Measurements from ENCODE around the gene TMEM201. TPM values are rescaled to one million over a fixed set of nuclear protein-coding genes. Genes with fewer than 3 reads are reported as not detected.

The TMEM201 gene
- total RNA-seq, 2 experiments from 2014 or later = 7.5 to 21.9 TPM

DNA sequence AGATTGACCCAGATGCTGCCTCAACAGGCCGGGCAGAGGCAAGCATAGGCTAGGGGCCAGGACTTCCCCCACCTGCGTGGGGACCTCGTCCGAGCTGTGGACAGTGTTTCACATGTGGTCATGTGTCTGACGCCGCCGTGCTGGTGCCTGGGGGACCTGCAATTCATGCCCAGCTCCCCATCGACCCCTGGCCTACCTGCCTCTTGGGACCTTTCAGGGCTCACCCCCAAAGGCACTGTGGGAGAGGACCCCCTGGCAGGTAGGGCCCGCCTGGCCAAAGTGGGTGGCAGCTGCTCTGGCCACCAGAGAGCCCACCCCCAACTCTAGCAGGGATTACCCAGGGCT, 4.4 kb downstream of the TMEM201 start:
- Histone ChIP-seq H3K4me1 (ENCODE audit: insufficient read depth, low read length, poor library complexity, severe bottlenecking) (peaks cover 43% of the 10 kb centered on the region), H2AFZ (ENCODE audit: low read length) (no peak overlapping the region), H3K4me2 (ENCODE audit: low read length) (peak overlapping the region; percentile 51), H3K27ac (ENCODE audit: low read depth, low read length, poor library complexity, severe bottlenecking) (peak overlapping the region; percentile 2), H3K4me3 (ENCODE audit: low read depth, low read length, poor library complexity, severe bottlenecking) (no peak overlapping the region), H3K9me2 (ENCODE audit: insufficient read depth, low read length) (no peaks in the 10 kb centered on the region), H3K36me3 (ENCODE audit: insufficient read depth, low read length) (peaks cover 13% of the 10 kb centered on the region; the same call in 1 of the 2 replicates), H3K9me3 (ENCODE audit: low read length) (no peaks in the 10 kb centered on the region), H4K20me1 (ENCODE audit: insufficient read depth, low read length) (peaks cover 19% of the 10 kb centered on the region), H3K79me2 (ENCODE audit: insufficient read depth, low read depth, low read length) (peaks cover 10% of the 10 kb centered on the region; the same call in 1 of the 2 replicates)
- TF ChIP-seq EZH2phosphoT487 (IDR thresholded peaks at IDR 0.05; ENCODE audit: borderline replicate concordance, low read depth, low read length) = no peak
- TF ChIP-seq, protein P1, sequence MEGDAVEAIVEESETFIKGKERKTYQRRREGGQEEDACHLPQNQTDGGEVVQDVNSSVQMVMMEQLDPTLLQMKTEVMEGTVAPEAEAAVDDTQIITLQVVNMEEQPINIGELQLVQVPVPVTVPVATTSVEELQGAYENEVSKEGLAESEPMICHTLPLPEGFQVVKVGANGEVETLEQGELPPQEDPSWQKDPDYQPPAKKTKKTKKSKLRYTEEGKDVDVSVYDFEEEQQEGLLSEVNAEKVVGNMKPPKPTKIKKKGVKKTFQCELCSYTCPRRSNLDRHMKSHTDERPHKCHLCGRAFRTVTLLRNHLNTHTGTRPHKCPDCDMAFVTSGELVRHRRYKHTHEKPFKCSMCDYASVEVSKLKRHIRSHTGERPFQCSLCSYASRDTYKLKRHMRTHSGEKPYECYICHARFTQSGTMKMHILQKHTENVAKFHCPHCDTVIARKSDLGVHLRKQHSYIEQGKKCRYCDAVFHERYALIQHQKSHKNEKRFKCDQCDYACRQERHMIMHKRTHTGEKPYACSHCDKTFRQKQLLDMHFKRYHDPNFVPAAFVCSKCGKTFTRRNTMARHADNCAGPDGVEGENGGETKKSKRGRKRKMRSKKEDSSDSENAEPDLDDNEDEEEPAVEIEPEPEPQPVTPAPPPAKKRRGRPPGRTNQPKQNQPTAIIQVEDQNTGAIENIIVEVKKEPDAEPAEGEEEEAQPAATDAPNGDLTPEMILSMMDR (conservative IDR thresholded peaks at IDR 0.05; ENCODE audit: low read length) = no peak
- BruUV-seq (replicated peaks) = no TSS peak
- ChIA-PET POLR2A (no interaction called here), CTCF (ENCODE audit: unreplicated experiment) (no interaction called here)
- DNase-seq (ENCODE audit: low spot score) = no peak
- intact Hi-C loops (cut with micrococcal nuclease; ENCODE audit: unreplicated experiment) = no loop called here

DNA sequence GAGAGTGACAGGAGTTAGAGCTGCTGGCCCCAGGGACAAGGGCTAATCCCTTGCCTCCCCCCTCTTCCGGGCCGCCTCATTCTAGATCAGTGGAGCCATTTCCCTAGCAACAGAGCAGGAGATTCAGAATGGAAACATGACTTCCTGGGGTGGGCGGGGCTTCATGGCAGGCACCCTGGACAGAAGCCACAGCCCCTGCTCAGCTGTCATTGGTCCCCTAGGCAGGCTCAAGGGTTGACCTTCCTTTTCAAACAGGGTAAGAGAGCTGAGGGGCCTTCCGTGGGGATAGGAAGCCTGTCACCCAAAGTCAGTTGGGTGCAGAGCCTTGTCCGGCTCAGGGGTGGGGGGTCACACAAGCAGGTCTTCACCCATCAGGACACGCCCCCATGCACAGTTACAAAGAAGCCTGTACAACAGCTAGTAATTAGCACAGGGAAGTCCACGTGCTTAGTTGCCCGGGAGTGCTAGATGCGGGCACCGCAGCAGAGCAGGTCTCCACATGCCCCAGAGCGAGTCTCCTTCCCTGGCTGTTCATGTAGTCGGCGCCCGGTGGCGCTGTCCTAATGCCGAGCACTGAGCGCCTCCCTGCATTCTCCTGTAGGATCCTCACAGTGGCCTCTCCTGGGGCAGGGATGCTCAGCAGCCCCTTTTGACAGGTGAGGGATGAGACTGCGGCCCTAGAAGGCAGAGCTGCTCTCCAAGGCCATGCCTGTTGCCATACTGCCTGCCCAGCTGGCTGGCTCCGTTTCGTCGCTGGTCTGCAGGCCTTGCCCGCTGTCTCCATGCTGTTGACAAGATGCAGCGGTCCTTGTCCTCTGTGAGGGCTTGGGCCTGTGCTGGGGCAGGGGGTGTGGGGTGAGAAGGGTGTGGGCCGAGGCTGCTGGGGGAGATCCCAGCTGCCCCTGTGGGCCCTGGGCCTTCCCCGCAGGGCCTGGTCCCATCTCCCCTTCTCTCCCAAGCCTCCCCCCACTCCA, 5.1 kb downstream of the TMEM201 start:
- H3K9me2 ChIP-seq (ENCODE audit: insufficient read depth, low read length) = no peaks in the 10 kb centered on the region
- H3K27ac ChIP-seq (ENCODE audit: low read depth, low read length, poor library complexity, severe bottlenecking) = peak overlapping the region; percentile 2
- TF ChIP-seq EZH2phosphoT487 (IDR thresholded peaks at IDR 0.05; ENCODE audit: borderline replicate concordance, low read depth, low read length) = no peak
- TF ChIP-seq, protein P1 (conservative IDR thresholded peaks at IDR 0.05; ENCODE audit: low read length) = no peak
- H3K4me1 ChIP-seq (ENCODE audit: insufficient read depth, low read length, poor library complexity, severe bottlenecking) = peaks cover 43% of the 10 kb centered on the region
- CTCF ChIA-PET (ENCODE audit: unreplicated experiment) = no interaction called here
- H3K4me3 ChIP-seq (ENCODE audit: low read depth, low read length, poor library complexity, severe bottlenecking) = no peak overlapping the region
- H3K36me3 ChIP-seq (ENCODE audit: insufficient read depth, low read length) = peaks cover 16% of the 10 kb centered on the region; the same call in 1 of the 2 replicates
- no peaks in the 10 kb centered on the region for H3K9me3 ChIP-seq (ENCODE audit: low read length)
- peaks cover 10% of the 10 kb centered on the region; the same call in 1 of the 2 replicates for H3K79me2 ChIP-seq (ENCODE audit: insufficient read depth, low read depth, low read length)
- no peak overlapping the region for H2AFZ ChIP-seq (ENCODE audit: low read length)
- BruUV-seq (replicated peaks) = no TSS peak
- POLR2A ChIA-PET = interaction anchor here (0.6 kb wide), 1 partner anchor 513 kb away, joined by 3 read pairs; no protein-coding TSS in a partner anchor
- DNase-seq (ENCODE audit: low spot score) = peak; percentile 76
- intact Hi-C loops (cut with micrococcal nuclease; ENCODE audit: unreplicated experiment) = no loop called here
- peaks cover 19% of the 10 kb centered on the region for H4K20me1 ChIP-seq (ENCODE audit: insufficient read depth, low read length)
- peak overlapping the region; percentile 51 for H3K4me2 ChIP-seq (ENCODE audit: low read length)

All from OCI-LY7 (cell line).